ENCODE results near the gene NEO1. TPM values are rescaled to one million over a fixed set of nuclear protein-coding genes. Genes with fewer than 3 reads are reported as not detected.

NEO1 gene
- total RNA-seq, 1 experiment from 2014 or later: 41.8 TPM

GRCh38 chr15:73033611-73034010, 18.7 kb upstream of the NEO1 start:
- Histone ChIP-seq H3K4me1 (ENCODE audit: insufficient read depth, low read length) (no peaks in the 10 kb centered on the region), H3K18ac (ENCODE audit: insufficient read length, low read depth, low read length) (no peak overlapping the region), H3K27me3 (ENCODE audit: insufficient read depth, low read length) (no peaks in the 10 kb centered on the region), H2AFZ (ENCODE audit: low read length) (no peak overlapping the region), H2BK120ac (ENCODE audit: low read depth, low read length, poor library complexity, severe bottlenecking) (no peak overlapping the region), H4K5ac (ENCODE audit: insufficient read length, low read depth, low read length) (no peak overlapping the region), H3T11ph (ENCODE audit: low read length) (no peak overlapping the region), H3K9me3 (ENCODE audit: control insufficient read depth, low read depth, low read length) (no peaks in the 10 kb centered on the region), H2BK20ac (ENCODE audit: low read depth, low read length, poor library complexity, severe bottlenecking) (no peak overlapping the region), H3K14ac (ENCODE audit: insufficient read depth, low read length) (no peak overlapping the region), H3K79me1 (ENCODE audit: insufficient read depth, low read depth, low read length, poor library complexity, severe bottlenecking) (no peaks in the 10 kb centered on the region), H4K91ac (ENCODE audit: insufficient read length, low read depth, low read length) (no peak overlapping the region), H4K8ac (replicated peaks; ENCODE audit: insufficient read length, low read depth, low read length) (no peak overlapping the region), H3K4ac (ENCODE audit: low read depth, low read length) (no peak overlapping the region), H2BK12ac (ENCODE audit: insufficient read length, low read depth, low read length) (no peak overlapping the region), H3K23me2 (ENCODE audit: insufficient read length, low read depth, low read length, poor library complexity, severe bottlenecking) (no peaks in the 10 kb centered on the region), H2BK15ac (ENCODE audit: low read depth, low read length) (no peak overlapping the region), H2BK5ac (ENCODE audit: insufficient read length, low read length) (no peak overlapping the region), H3K79me2 (ENCODE audit: insufficient read depth, low read length) (no peaks in the 10 kb centered on the region), H3K56ac (ENCODE audit: insufficient read length, low read depth, low read length) (no peak overlapping the region), H2AK5ac (ENCODE audit: insufficient read length, low read length) (no peak overlapping the region), H3K9ac (ENCODE audit: extremely low read depth, insufficient read length, low read length) (no peak overlapping the region), H3K4me2 (ENCODE audit: insufficient read depth, insufficient read length, low read length) (no peak overlapping the region), H4K20me1 (ENCODE audit: control insufficient read depth, insufficient read depth, insufficient read length) (no peaks in the 10 kb centered on the region), H3K27ac (ENCODE audit: insufficient read length, low read depth, low read length) (no peak overlapping the region), H3K23ac (ENCODE audit: insufficient read length, low read depth, low read length) (no peak overlapping the region)
- Mint-ChIP-seq H3K36me3 (ENCODE audit: insufficient read depth in 1 of 3, low read depth in 3 of 3) (no peaks in the 10 kb centered on the region), H3K4me3 (no peak overlapping the region), H3K9me3 (no peaks in the 10 kb centered on the region), H3K4me1 (peaks cover 7 to 10% of the 10 kb centered on the region in 2 experiments), H3K27me3 (ENCODE audit: low read depth) (no peaks in the 10 kb centered on the region; the same call in 1 of the 2 replicates), H3K27ac (no peak overlapping the region)
- TF ChIP-seq, protein P1, sequence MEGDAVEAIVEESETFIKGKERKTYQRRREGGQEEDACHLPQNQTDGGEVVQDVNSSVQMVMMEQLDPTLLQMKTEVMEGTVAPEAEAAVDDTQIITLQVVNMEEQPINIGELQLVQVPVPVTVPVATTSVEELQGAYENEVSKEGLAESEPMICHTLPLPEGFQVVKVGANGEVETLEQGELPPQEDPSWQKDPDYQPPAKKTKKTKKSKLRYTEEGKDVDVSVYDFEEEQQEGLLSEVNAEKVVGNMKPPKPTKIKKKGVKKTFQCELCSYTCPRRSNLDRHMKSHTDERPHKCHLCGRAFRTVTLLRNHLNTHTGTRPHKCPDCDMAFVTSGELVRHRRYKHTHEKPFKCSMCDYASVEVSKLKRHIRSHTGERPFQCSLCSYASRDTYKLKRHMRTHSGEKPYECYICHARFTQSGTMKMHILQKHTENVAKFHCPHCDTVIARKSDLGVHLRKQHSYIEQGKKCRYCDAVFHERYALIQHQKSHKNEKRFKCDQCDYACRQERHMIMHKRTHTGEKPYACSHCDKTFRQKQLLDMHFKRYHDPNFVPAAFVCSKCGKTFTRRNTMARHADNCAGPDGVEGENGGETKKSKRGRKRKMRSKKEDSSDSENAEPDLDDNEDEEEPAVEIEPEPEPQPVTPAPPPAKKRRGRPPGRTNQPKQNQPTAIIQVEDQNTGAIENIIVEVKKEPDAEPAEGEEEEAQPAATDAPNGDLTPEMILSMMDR (conservative IDR thresholded peaks at IDR 0.05): no peak
- no CpG with 5 or more reads among the region's 5 CpGs for WGBS (ENCODE audit: extremely low coverage, insufficient read length, low lambda C conversion rate)
- DNase-seq: no peak

Measured in H9 (cell line).